ENCODE results near the gene BRK1. TPM values are rescaled to one million over a fixed set of nuclear protein-coding genes. Genes with fewer than 3 reads are reported as not detected.
"Not testable (repeated sequence)": the region's sequence is repeated elsewhere in the genome, so short reads cannot be mapped to it uniquely, and the experiment has no call there.

The BRK1 gene
- total RNA-seq, 1 donor from 2014 or later, result 113 TPM

DNA sequence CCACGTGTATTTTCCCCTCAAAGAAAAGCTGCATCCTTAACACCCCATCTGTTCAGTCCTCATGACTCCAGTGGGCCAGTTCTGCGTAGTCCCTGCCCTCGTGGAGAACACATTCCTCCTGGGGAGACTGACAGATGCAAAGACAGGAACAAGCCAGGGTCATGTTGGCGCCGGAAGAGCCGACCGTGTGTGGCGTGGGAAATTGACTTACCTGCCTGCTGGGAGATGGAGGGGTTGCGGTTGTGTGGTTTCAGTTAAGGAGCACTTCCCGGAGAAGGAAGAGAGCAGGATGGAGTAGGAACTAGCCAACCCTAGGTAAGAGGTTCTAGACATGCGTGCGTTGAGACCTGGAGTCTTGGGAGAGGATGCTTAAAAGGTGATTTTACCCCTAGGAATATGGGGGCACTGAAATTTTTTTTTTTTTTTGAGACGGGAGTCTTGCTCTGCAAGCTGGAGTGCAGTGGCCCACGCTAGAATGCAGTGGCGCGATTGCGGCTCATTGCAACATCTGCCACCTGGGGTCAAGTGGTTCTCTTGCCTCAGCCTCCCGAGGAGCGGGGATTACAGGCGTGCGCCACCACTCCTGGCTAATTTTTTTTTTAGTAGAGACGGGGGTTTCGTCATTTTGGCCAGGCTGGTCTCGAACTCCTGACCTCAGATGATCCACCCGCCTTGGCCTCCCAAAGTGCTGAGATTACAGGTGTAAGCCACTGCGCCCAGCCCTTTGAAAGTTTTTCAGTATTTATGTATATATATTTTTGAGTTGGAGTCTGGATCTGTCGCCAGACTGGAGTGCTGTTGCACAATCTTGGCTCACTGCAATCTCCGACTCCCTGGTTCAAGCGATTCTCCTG lies 27.5 kb downstream of the BRK1 start:
- DNase-seq (ENCODE audit: low read depth in 2 of 2), result peak in 1 of 2 donors; percentile 42

DNA sequence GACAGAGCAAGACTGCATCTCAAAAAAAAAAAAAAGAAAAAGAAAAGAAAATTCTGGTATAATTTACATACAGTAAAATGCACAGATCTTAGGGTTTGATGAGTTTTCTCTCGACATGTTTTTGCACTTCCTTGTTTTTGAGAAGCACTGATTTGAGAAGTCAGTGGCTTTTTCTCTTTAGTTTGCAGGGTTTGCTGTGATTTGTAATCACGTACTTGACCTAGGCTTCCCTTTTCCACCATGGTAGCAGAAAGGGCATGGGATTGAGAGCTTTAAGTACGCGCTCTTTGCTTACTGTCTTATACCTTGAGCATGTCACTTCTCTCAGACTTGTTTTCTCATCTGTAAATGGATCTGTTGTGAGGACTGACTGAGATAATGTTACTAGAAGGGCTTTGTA lies 30.2 kb downstream of the BRK1 start:
- no peak for DNase-seq (ENCODE audit: low read depth in 2 of 2)

DNA sequence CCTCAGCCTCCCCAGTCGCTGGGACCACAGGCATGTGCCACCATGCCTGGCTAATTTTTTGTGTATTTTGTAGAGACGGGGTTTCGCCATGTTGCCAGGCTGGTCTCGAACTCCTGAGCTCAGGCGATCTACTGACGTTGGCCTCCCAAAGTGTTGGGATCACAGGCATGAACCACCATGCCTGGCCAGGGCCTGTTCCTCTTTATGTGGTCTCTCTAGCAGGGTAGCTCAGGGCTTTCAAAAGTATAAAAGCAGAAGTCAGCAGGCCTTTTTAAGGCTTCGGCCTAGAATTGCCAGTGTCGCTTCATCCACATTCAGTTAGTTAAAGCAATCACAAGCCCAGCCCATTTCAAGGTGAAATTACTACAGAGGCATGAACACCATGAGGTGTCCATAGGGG lies 33.8 kb downstream of the BRK1 start:
- DNase-seq (ENCODE audit: low read depth in 2 of 2), result no peak

DNA sequence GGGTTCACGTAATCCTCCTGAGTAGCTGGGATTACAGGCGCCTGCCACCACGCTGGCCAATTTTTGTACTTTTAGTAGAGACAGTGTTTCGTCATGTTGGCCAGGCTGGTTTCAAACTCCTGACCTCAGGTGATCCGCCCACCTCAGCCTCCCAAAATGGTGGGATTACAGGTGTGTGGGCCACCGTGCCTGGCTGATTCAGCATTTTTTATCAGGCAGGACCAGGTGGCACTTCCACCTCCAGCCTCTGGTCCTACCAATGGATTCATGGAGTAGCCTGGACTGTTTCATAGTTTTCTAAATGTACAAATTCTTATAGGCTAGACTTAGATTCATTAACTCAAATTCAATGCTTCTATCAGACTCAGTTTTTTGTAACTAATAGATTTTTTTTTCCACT lies 35.5 kb downstream of the BRK1 start:
- no peak for DNase-seq (ENCODE audit: low read depth in 2 of 2)

DNA sequence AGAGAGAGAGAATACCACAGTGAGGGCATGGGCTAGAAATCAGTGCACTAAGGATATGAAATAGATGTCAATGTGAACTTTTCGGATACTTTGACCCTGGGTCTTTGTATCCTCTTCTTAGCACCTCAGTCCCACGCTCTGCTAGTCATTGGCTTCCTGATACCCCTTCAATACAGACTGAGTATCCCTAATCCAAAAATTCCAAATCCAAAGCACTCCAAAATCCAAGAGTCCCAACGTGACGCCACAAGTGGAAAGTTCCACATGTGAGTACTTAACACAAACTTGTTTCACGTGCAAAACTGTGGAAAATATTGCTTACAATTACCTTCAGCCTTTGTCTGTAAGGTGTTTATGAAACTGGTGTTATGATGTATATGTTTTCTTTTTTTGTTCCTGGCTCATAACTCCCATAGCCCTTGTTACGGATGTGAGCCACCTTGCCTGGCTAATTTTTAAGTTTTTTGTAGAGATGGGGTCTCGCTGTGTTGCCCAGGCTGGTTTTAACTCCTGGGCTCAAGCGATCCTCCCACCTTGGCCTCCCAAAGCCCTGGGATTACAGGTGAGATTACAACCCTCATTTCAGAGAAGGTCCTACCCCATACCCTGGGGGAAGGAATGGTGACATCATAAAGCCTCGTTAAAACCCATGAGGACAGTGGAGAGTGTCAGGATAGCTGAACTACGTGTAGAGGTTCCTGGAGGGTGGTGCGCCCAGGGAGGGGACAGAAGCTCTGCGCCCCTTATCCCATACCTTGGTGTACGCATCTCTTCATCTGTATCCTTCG lies 39.1 kb downstream of the BRK1 start:
- no peak for DNase-seq (ENCODE audit: low read depth in 2 of 2)

DNA sequence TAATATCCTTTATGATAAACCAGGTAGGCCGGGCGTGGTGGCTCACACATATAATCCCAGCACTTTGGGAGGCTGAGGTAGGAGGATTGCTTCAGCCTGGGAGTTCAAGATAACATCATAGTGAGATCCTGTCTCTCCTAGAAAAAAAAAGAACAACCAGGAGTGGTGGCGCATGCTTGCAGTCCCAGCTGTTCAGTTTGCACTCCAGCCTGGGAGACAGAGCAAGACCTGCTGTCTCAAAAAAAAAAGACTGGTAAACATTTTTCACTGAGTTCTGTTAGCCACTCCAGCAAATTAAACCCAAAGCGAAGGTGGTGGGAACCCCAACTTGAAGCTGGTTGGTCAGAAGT lies 39.6 kb downstream of the BRK1 start:
- no peak for DNase-seq (ENCODE audit: low read depth in 2 of 2)

DNA sequence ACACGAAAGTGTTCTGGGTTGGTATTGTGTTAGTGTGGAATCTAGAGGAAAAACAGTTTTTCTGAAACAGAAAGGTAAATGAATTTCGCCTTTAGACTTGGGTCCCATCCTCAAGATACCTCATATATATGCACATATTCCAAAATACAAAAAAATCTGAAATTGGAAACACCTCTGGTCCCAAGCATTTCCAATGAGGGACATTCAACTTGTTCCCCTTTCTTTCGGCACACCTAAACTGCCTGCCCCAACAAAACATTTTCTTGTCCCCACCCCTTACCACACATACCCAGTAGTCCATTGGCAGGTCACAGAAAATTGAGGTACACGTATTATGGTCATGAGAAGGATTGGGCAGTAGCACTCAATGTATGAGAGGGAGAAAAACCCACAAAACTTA lies 40.2 kb downstream of the BRK1 start:
- DNase-seq (ENCODE audit: low read depth in 2 of 2), result no peak

DNA sequence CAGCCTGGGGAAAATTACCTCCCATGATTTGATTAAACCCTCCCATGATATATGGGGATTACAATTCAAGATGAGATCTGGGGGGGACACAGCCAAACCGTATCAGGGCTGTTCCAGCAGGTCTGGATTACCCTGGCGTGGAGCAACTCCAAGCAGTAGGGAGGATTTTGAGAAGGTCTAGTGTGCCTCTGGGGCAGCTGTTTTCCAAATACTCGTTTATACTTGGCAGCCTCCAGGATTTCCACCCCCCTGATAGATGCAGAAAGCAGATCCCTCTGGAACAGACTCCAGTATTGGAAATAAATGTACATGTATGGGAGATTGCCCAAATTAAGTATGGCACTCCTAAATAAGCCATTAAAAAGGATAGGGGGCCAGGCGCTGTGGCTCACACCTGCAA lies 41.6 kb downstream of the BRK1 start:
- DNase-seq (ENCODE audit: low read depth in 2 of 2), result no peak

DNA sequence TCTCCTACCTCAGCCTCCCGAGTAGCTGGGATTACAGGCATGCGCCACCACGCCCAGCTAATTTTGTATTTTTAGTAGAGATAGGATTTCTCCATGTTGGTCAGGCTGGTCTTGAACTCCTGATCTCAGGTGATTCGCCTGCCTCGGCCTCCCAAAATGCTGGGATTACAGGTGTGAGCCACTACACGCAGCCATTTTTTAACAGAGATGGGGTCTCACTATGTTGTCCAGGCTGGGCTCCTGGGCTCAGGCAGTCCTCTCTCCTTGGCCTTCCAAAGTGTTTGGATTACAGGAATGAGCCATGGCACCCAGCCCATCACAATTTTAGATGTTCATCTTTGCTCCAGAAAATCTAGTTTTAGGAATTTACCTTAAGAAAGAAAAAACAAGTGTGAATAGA lies 43.1 kb downstream of the BRK1 start:
- DNase-seq (ENCODE audit: low read depth in 2 of 2), result not testable (repeated sequence)

DNA sequence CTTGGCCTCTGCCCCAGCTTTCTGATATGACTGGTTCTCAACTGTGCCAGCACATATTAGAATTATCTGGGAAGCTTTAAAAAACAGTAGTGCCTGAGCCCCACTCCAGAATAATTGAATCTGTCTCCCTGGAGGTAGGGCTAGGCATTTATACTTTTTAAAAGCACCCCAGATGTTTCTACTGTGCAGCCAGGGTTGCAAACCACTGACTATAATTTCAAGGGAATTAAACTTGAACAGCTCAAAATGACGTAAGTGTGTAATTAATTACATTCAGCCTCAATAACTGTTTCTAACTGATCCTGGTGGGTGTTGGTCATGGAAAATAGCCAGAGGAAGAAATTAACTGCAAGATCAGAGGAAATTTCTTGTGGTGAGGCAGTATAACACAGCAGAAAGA lies 44.9 kb downstream of the BRK1 start:
- DNase-seq (ENCODE audit: low read depth in 2 of 2), result no peak

DNA sequence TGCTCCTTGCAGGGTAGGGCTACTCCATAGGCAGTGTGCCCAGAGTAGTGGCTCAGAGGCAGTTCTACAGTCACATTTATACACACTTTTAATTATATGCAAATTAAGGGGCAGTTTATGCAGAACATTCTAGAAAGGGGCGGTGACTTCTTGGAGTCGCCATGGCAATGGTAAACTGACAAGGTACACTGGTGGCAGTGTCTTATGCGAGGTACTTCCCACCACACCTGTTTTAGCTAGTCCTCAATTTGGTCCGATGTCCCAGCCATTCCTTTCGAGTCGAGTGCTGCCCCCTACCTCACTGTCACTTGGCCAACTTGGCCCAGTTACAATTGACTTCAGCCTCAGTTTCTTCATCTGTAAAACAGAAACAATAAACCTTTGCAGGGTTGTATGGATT lies 45.5 kb downstream of the BRK1 start:
- DNase-seq (ENCODE audit: low read depth in 2 of 2), result no peak

DNA sequence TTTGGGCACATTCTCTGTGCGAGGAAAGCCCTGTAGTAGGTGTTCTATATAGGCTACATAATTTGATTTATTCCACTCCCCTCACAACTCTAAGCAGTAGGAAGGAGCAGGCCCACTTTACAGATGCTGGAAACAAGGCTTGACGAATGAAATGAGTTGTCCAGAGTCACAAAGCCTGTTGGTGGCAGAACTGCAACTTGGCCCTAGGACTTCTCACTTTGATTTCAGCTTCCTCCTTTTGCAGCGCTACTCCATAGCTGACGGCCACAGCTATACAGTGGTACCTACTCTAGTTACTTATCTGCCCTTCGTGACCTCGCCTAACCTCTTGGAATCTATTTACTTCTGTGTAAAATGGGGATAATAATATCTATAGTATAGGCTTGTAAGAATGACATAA lies 46.7 kb downstream of the BRK1 start:
- no peak for DNase-seq (ENCODE audit: low read depth in 2 of 2)

DNA sequence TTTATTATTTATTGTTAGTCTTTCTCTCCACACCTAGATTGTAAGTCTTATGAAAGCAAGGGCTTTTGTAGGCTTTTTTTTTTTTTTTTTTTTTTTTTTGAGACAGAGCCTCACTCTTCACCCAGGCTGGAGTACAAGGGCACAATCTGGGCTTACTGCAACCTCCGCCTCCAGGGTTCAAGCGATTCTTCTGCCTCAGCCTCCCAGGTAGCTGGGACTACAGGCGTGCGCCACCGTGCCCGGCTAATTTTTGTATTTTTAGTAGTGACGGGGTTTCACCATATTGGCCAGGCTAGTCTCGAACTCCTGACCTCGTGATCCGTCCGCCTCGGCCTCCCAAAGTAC lies 48.7 kb downstream of the BRK1 start:
- DNase-seq (ENCODE audit: low read depth in 2 of 2), result not testable (repeated sequence)

DNA sequence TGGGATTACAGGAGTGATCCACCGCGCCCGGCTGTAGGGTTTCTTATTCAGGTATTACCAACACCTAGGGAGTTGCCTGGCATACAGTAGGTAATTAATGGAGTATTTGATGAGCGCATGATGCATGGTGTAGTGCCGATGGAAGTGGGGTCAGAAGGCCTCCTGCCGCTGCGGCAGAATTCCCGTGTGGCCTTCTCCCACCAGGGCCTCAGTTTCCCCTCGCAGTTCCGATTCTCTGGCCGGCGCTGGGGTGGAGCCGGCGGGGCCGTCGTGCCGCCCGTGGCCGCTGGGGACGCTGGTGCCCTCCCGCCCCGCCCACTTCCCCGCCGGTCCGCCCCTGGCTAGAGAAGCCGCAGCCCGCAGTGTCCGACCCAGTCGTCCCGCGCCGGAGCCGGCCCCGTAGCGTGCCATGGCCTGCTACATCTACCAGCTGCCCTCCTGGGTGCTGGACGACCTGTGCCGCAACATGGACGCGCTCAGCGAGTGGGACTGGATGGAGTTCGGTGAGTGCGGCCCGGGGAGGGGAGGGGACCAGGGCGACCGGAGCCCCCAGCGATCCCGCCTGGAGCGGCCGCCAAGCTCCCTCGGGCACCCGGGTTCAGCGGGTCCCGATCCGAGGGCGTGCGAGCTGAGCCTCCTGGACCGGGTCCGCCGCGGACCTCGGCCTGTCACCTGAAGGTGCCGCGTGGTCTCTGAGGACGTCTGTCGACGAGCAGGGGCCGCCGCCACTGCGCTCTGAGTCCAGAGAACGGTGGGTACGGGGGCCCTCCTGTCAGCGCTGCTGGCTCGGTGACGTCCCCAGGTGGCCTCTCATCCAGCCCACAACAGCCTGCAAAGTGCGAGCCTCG lies 49.3 kb downstream of the BRK1 start, which contains the start of gene IRAK2:
Gene IRAK2, plus strand, starts transcription at position 374 of the 848 bp plus-strand sequence. Its CDS starts 36 bp downstream, at position 410.
- DNase-seq (ENCODE audit: low read depth in 2 of 2), result peak; percentile 72 to 79

DNA sequence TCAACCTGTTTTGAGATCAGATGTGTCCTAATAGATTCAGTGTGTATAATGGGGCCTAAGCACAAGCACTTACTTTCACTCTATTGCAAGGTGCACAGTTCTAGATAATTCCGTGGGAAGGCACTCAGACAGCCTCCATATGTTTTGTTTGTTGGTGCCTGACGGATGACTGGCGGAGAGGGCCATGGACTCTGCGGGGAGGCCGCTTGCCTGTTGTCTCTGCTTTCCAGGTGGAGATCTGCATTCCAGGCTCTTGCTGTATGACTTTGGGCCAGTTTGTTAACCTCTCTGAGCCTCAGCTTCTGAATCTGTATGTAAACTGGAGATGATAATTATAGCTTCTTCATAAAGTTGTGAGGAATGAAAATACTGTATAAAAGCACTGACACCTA lies 50.7 kb downstream of the BRK1 start:
- DNase-seq (ENCODE audit: low read depth in 2 of 2), result no peak

DNA sequence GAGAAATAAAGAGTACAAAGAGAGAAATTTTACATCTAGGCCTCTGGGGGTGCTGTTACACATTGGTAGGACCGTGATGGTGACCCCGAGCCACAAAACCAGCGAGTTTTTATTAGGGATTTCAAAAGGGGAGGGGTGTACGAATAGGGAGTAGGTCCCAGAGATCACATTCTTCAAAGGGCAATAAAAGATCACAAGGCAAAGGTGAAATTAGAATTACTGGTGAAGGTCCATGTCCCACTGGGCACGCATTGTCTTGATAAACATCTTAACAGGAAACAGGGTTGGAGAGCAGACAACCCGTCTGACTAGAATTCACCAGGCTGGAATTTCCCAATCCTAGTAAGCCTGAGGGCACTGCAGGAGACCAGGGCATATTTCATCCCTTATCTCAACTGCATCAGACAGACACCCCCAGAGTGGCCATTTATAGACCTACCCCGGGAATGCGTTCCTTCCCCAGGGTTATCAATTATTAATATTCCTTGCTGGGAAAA lies 53.6 kb downstream of the BRK1 start:
- no peak for DNase-seq (ENCODE audit: low read depth in 2 of 2)

DNA sequence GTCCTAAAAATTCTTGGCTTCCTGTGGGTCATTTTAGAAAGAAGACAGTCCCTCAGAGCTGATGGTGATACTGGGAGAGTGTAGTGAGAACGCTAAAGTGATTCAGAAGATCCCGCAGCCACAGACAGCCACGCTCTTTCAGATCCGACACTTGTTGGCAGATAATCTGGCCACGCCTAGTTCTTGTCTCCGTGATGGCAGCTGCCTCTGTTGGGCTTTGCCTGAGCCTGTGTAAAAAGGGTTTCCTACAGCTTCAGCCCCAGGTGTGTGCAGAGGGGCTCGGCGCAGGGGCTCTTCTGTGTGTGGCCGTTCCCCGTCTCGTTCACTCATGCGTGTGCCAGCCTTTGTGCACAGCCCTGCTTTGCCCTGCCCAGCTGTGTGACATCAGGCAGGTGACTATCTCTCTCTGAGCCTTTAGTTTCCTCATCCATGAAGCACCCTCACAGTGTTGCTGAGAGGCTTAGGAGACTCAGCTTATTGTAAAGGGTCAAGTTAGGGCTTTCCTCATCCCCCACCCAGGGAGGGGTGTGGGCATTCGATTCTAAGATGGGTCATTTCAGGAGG lies 55.5 kb downstream of the BRK1 start:
- DNase-seq (ENCODE audit: low read depth in 2 of 2), result peak in 1 of 2 donors; percentile 23

DNA sequence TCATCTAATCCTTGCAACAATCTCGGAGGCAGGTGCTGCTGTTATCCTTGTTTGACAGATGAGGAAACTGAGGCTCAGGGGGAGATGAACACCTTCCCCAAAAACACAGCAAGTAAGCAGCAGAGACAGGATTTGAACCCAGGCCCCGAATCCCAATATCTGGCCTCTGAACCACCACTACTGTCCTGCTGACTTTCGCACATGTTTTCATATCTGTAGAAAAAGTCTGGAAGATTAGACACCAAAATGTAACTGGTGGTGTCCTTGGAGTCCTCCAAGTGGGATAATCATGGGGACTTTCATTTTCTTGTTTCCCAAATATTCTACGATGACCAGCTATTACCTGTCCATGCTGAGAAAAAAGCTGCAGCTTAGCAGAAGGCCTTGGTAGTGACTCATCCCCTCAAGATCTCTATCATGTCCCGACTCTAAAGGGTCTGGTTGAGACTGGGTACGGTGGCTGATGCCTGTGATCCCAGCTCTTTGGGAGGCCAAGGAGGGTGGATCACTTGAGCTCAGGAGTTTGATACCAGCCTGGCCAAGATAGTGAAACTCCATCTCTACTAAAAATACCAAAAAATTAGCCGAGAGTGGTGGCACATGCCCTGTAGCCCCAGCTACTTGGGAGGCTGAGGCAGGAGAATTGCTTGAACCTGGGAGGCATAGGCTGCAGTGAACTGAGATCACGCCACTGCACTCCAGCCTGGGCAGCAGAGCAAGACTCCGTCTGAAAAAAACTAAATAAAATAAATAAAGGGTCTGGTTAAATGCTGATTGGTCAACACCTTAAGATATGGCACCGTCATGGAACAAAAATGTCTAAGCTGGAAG lies 57.8 kb downstream of the BRK1 start:
- DNase-seq (ENCODE audit: low read depth in 2 of 2), result peak in 1 of 2 donors; percentile 60

DNA sequence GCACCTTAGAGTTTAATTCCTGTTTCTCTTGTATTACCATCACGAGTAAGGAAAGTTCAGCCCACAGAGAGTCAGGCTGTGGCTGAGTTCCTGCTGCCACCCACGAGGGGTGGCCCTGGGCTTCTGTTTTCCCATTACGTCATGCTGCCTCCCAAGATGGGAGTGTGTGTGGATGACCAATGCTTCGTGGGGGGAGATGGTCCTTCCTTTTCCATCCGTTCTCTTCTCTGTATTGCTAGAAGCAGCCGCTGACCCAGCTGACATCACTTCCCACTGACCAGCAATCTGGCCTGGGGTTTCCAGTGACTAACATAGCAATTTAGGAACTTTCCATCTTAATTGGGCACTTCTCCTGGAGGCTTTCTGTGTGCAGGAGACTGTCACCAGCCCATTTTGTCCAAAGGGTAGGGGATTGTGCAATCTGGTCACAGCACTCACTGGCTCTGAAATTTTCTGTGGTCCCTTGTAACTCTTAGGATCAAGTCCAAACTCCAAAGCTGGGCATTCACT lies 58.5 kb downstream of the BRK1 start:
- peak; percentile 96 to 100 for DNase-seq (ENCODE audit: low read depth in 2 of 2)

DNA sequence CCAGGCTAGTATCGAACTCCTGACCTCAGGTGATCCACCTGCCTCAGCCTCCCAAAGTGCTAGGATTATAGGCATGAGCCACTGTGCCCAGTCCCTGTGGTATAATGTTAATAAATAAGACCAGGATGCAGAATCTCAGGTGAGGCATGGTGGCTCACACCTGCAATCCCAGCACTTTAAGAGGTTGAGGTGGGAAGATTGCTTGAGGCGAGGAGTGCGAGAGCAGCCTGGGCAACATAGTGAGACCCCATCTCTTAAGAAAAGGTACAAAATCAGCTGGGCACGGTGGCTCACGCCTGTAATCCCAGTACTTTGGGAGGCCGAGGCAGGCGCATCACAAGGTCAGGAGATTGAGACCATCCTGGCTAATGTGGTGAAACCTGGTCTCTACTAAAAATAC lies 59.9 kb downstream of the BRK1 start:
- not testable (repeated sequence) for DNase-seq (ENCODE audit: low read depth in 2 of 2)
